GM12872 (cell line): Measurements from ENCODE around the gene CENPM.

ENCODE experiments used
- TF ChIP-seq, protein P1 (sequence below): IDR thresholded peaks from 3 replicates; pipeline ENCODE4 v1.5.1; 2011; ENCODE audit warnings: low read depth, mild to moderate bottlenecking, low read length, moderate library complexity; ENCODE audit not compliant: insufficient read depth

The CENPM gene

DNA sequence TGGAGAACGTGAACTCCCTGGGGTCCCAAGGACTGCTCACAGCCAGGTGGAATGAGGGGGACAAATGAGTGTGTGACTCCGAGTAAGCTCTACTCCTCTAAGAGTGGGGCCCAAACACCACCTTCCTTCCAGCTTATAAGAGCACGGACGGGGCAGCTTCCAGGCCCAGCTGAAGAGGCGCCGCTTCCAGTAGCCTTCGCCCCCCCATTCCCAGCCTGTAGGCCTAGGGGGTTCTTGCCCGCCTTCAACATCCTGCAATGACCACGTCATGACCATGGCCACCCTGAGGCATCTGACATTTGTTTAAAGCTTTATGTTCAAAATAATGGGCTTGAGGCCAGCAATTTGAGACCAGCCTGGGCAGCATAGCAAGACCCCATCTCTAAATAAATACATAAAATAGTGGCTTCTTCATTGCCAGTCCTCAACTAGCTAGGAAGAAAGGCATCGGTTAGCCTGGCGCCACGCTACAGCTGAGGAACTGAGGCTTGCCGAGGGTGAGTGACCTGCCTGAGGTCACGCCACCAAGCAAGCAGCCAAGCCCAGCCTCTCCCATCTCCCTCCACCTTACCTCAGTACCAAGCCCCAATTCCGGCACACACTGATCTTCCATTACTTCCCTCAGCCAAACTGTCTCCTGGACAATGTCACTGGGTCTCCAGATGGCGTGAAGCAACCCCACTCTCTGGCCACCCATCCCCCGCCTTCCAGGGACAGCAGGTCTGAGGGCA, 12.5 kb downstream of the CENPM start:
- TF ChIP-seq, protein P1, sequence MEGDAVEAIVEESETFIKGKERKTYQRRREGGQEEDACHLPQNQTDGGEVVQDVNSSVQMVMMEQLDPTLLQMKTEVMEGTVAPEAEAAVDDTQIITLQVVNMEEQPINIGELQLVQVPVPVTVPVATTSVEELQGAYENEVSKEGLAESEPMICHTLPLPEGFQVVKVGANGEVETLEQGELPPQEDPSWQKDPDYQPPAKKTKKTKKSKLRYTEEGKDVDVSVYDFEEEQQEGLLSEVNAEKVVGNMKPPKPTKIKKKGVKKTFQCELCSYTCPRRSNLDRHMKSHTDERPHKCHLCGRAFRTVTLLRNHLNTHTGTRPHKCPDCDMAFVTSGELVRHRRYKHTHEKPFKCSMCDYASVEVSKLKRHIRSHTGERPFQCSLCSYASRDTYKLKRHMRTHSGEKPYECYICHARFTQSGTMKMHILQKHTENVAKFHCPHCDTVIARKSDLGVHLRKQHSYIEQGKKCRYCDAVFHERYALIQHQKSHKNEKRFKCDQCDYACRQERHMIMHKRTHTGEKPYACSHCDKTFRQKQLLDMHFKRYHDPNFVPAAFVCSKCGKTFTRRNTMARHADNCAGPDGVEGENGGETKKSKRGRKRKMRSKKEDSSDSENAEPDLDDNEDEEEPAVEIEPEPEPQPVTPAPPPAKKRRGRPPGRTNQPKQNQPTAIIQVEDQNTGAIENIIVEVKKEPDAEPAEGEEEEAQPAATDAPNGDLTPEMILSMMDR, result no peak

DNA sequence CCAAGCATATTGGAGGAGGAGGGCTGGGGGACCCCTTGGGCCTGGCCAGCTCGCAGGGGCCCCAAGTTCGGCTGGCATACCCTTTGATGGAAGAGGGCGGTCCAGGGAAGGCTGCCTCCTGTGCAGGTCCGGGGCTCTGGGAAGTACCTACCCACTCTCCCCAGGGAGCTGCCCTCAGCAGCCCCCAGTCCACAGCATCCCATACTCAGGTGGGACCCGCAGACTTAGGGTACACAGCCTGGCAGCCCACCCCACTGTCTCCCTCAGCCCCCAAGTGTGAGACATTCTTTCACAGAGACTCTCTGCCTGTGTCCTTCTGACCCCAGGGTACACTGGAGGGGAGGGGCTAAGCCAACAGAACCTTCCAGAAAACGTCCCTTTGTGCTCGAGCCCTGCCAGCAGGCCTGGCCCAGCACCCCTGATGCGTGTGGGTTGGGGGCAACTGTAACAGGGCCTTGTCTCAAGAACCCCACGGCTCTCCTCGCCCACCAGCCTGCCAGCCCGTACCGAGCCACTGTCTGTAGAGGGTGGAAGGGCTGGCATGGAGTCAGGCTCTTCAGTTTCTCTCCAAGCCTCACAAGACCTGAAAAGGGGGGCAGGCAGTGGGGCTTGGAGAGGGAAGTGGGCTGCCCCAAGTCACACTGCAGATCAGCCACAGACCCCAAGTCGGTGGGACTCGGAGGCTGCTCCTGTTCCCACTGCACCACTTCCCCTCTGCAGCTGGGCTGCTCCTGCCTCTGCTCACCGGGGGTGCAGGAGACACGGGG, 13.4 kb downstream of the CENPM start:
- TF ChIP-seq, protein P1, result no peak

DNA sequence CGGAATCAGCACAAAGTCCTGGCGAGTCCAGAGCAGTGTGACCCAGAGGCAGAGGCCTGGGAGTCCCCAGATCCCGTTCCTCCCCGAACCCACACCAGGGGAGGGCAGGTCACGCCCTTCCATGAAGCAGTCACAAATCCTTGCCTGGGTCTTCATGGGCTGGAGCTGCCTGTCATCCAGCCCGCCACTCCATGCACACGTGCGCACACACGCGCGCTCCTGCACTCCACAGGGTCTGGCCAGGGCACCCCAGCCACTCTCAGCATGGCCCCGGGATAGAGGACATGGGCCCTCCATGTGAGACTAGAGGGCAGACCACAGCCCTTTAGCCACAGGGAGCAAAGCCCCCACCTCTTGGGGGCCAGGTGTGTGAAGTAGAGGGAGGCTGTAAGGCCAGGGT, 14.6 kb downstream of the CENPM start:
- TF ChIP-seq, protein P1, result no peak

DNA sequence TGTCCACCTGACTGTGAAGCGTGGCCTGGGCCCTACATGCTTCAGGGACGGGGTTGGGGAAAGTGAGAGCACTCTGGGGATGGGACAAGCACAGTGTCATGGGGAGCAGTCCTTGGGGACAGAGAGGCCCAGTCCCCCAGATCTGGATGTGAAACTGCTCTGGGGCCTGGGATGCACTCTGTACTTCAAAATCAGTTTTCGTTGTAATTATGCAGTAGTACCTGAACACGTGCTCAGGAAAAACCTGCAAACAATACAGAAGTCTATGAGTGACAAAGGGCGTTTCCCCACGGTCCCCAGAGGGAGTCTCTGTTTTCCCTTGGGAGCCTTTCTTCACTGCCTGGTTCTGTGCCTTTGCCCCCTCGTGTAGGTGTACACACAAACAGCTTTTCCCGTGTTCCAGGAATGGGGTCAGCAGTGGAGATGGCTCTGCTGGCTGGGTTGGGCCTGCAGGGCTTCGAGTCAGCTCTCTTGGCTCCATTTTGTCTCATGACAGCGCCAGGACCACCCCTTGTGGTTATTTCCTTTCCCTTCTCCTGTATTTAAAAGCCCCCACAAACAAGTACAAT, 15.2 kb downstream of the CENPM start:
- TF ChIP-seq, protein P1, result no peak

DNA sequence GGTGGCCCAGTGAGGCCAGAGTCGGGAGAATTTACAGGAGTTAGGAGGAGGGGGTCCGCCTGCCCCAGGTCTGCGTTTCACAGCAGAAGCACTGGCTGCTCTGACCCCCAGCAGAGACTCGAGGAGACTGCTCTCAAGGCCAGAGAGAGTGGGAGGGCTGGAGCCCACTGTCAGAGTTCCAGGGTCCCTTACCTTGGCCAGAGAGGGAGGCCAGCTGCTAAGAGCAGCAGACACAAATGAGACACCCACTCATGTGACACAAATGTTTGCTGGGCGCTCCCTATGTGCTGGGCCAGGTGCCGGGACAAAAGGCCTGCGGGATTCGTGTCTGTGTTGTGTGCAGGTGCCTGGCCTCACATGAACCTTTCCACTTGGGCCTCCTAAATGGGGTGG, 17.5 kb downstream of the CENPM start:
- TF ChIP-seq, protein P1, result no peak

DNA sequence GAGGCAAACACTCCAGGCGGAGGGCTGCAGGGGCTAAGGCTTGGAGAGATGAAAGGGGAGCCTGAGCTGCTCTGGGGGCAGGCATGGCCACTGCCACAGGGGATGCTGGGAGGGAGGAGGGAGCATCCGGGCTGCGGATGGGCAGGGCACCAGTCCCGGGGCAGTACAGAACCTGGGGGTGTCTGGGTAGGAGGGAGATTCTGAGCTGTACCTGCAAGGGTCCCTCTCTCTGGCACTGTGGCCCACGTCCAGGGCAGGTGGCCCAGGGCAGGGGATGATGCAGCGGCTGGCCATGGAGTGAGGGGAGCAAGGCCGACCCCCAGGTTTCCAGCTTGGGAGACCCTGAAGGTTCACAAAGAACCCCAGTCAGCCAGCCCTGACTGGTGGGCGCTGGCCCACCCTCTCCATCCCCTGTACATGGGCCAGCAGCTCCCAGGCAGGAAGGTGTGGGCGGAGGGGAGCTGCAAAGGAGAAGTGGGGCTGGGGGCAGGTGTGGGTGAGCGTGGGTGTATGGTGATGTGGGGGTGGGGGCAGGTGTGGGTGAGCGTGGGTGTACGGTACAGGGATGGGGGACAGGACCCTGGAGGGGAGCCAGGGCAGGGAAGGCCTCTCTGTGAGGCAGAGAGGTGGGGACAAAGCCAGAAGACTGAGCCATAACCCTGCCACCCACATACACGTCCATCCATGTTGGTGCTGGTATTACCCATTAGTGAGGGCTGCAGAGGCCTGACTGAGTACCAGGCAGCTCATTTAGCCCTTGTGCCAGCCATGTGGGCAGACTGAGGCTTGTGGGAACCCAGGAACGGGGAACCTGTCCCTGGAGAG, 18.1 kb downstream of the CENPM start:
- TF ChIP-seq, protein P1, result no peak

DNA sequence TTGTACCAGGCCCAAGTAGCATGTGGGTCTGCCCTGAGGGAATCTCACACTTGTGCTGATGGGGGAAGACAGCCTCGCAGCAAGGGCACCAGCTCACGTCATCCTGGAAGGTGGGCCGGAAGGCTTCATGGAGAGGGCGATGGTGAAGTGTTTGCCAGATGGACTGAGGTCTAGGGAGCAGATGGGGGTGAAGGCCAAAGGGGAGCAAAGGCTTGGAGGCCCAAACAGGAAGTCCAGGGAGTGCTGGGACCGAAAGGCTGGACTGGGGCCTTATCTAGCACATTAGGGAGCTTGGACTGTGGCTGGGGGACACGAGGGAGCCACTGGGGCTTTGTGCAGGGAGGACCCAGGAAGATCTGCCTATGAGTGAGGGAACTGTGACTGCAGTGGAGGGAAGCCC, 19.1 kb downstream of the CENPM start:
- TF ChIP-seq, protein P1, result no peak
